ENCODE data around the gene MYRF. TPM values are rescaled to one million over a fixed set of nuclear protein-coding genes. Genes with fewer than 3 reads are reported as not detected.

The MYRF gene
- total RNA-seq, 1 donor, result 0.36 TPM

DNA sequence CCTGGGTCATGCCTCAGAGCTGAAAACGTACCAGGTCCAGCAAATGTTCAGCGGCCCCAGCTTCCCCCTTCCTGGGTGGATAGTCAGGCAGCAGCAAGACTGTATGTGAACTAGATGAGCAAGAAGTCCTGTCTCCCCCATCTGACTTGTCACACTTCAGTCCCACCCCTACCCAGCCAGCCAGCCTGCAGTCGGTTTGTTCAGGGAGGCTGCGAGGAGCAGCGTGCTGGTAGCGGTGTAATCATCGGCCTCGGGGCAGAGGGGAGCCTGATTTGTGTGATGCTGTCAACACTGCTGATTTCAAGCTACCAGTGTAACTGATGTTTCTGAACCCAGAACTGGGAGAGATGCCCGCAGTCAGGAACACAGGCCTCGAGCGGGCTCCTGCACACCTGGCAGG is 30.4 kb downstream of the MYRF start:
- no peaks in the 10 kb centered on the region for H3K4me1 ChIP-seq (ENCODE audit: insufficient read depth, low read length)
- peaks cover 22% of the 10 kb centered on the region for H3K36me3 ChIP-seq (ENCODE audit: insufficient read depth, low read length)
- no peak overlapping the region for H3K4me2 ChIP-seq (ENCODE audit: insufficient read depth, low read length)
- H3K27me3 ChIP-seq (ENCODE audit: insufficient read depth, low read length), result no peaks in the 10 kb centered on the region
- H3K4me3 ChIP-seq (ENCODE audit: insufficient read depth, low read length), result no peak overlapping the region
- H3K27ac ChIP-seq (ENCODE audit: low read depth, low read length), result no peak overlapping the region
- H4K20me1 ChIP-seq (ENCODE audit: insufficient read depth, low read length), result peaks cover 3% of the 10 kb centered on the region
- no peak overlapping the region for H2AFZ ChIP-seq (ENCODE audit: low read length)
- no peaks in the 10 kb centered on the region for H3K9me3 ChIP-seq (ENCODE audit: low read depth, low read length)
- DNase-seq (ENCODE audit: insufficient read length, low spot score, missing footprints), result peak; percentile 78
- TF ChIP-seq, protein P1, sequence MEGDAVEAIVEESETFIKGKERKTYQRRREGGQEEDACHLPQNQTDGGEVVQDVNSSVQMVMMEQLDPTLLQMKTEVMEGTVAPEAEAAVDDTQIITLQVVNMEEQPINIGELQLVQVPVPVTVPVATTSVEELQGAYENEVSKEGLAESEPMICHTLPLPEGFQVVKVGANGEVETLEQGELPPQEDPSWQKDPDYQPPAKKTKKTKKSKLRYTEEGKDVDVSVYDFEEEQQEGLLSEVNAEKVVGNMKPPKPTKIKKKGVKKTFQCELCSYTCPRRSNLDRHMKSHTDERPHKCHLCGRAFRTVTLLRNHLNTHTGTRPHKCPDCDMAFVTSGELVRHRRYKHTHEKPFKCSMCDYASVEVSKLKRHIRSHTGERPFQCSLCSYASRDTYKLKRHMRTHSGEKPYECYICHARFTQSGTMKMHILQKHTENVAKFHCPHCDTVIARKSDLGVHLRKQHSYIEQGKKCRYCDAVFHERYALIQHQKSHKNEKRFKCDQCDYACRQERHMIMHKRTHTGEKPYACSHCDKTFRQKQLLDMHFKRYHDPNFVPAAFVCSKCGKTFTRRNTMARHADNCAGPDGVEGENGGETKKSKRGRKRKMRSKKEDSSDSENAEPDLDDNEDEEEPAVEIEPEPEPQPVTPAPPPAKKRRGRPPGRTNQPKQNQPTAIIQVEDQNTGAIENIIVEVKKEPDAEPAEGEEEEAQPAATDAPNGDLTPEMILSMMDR (IDR thresholded peaks at IDR 0.05; ENCODE audit: extremely low read depth, low read depth, low read length), result no peak
- H3K79me2 ChIP-seq (ENCODE audit: insufficient read depth, low read length), result no peaks in the 10 kb centered on the region

DNA sequence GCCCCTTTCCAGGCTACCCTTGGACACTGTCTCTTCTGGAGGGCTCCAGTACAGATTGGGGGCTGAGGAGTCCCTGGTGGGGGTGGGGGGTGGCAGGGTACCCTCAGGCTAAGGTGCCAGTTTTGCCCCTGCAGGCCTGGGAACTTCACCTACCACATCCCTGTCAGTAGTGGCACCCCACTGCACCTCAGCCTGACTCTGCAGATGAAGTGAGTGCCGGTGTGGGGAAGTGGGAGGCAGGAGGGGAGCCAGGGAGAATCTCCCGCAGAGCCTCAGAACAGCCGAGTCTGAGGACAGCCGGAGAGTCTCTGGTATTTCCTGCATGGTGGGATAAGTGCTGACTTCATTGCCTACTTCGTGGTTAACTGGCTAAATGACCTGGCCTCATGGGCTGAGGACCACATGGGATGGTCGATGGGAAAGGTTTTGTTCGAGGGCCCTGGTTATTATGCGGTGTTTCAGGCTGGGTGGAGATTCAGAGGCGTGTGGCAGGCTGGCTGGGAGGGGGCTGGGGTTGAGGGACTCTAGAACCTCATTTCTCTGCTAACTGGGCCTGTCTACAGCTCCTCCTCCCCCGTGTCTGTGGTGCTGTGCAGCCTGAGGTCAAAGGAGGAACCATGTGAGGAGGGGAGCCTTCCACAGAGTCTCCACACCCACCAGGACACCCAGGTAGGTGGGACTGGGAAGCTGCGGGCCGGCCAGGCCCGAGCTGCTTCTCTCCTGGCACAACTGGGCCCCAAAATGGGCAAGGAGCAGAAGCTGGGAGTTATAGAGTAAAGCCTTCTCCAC is 31.5 kb downstream of the MYRF start:
- Histone ChIP-seq H4K20me1 (ENCODE audit: insufficient read depth, low read length) (peaks cover 5% of the 10 kb centered on the region), H3K79me2 (ENCODE audit: insufficient read depth, low read length) (no peaks in the 10 kb centered on the region), H3K27me3 (ENCODE audit: insufficient read depth, low read length) (no peaks in the 10 kb centered on the region), H3K27ac (ENCODE audit: low read depth, low read length) (no peak overlapping the region), H3K4me3 (ENCODE audit: insufficient read depth, low read length) (no peak overlapping the region), H2AFZ (ENCODE audit: low read length) (no peak overlapping the region), H3K9me3 (ENCODE audit: low read depth, low read length) (no peaks in the 10 kb centered on the region), H3K4me1 (ENCODE audit: insufficient read depth, low read length) (no peaks in the 10 kb centered on the region), H3K4me2 (ENCODE audit: insufficient read depth, low read length) (no peak overlapping the region), H3K36me3 (ENCODE audit: insufficient read depth, low read length) (peaks cover 33% of the 10 kb centered on the region)
- TF ChIP-seq, protein P1 (IDR thresholded peaks at IDR 0.05; ENCODE audit: extremely low read depth, low read depth, low read length), result no peak
- DNase-seq (ENCODE audit: insufficient read length, low spot score, missing footprints), result peak; percentile 90

DNA sequence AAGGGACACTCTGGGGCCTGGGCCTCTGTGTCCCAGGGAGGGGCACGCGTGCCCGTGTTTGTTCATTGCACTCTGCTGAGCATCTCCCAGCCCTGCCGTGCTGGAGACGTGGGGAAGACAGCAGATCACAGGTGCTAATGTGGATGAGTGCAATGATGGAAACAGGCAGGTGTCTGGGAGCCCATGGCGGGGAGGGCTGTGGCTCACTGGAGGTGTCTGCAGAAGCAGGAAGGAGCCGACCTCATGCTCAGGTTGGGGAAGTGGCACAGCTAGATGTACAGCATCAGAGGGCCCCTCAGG is 32.0 kb downstream of the MYRF start:
- peaks cover 1% of the 10 kb centered on the region for H3K79me2 ChIP-seq (ENCODE audit: insufficient read depth, low read length)
- no peaks in the 10 kb centered on the region for H3K27me3 ChIP-seq (ENCODE audit: insufficient read depth, low read length)
- TF ChIP-seq, protein P1 (IDR thresholded peaks at IDR 0.05; ENCODE audit: extremely low read depth, low read depth, low read length), result no peak
- no peak overlapping the region for H2AFZ ChIP-seq (ENCODE audit: low read length)
- no peak overlapping the region for H3K4me3 ChIP-seq (ENCODE audit: insufficient read depth, low read length)
- H3K27ac ChIP-seq (ENCODE audit: low read depth, low read length), result no peak overlapping the region
- H3K9me3 ChIP-seq (ENCODE audit: low read depth, low read length), result no peaks in the 10 kb centered on the region
- H3K36me3 ChIP-seq (ENCODE audit: insufficient read depth, low read length), result peaks cover 38% of the 10 kb centered on the region
- H3K4me1 ChIP-seq (ENCODE audit: insufficient read depth, low read length), result no peaks in the 10 kb centered on the region
- peaks cover 5% of the 10 kb centered on the region for H4K20me1 ChIP-seq (ENCODE audit: insufficient read depth, low read length)
- no peak overlapping the region for H3K4me2 ChIP-seq (ENCODE audit: insufficient read depth, low read length)
- DNase-seq (ENCODE audit: insufficient read length, low spot score, missing footprints), result peak; percentile 80

DNA sequence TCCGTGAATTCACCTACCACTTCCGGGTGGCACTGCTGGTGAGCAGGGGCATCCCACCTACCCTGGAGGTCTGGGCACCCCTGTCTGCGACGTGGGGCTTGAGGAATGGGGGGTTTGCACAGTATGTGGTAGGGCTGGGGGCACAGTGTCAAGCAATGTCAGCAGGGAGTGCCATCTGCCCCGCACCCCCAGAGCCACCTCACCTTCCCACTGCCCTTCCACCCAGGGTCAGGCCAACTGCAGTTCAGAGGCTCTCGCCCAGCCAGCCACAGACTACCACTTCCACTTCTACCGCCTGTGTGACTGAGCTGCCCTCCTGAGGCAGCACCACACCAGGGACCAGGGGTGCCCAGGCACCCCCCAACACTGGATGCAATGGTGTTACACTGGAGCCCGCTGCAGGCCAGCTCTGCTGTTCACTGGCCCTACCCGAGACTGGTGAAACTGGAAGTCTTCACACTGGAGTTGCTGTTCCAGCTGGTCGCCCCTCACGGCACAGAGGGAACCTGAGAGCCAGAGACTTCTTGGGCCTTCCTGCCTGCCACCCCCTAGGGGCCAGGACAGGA is 33.5 kb downstream of the MYRF start:
- no peak for DNase-seq (ENCODE audit: insufficient read length, low spot score, missing footprints)
- Histone ChIP-seq H3K4me2 (ENCODE audit: insufficient read depth, low read length) (no peak overlapping the region), H3K27ac (ENCODE audit: low read depth, low read length) (no peak overlapping the region), H3K4me1 (ENCODE audit: insufficient read depth, low read length) (no peaks in the 10 kb centered on the region), H3K4me3 (ENCODE audit: insufficient read depth, low read length) (no peak overlapping the region), H4K20me1 (ENCODE audit: insufficient read depth, low read length) (peaks cover 11% of the 10 kb centered on the region), H3K9me3 (ENCODE audit: low read depth, low read length) (no peaks in the 10 kb centered on the region), H3K79me2 (ENCODE audit: insufficient read depth, low read length) (peaks cover 14% of the 10 kb centered on the region), H3K27me3 (ENCODE audit: insufficient read depth, low read length) (no peaks in the 10 kb centered on the region), H3K36me3 (ENCODE audit: insufficient read depth, low read length) (peaks cover 52% of the 10 kb centered on the region), H2AFZ (ENCODE audit: low read length) (no peak overlapping the region)
- TF ChIP-seq, protein P1 (IDR thresholded peaks at IDR 0.05; ENCODE audit: extremely low read depth, low read depth, low read length), result no peak

Data from osteoblast (primary cell).